HAP-1 (cell line): ENCODE results near the gene SERINC3.
"Not testable (repeated sequence)": the region's sequence is repeated elsewhere in the genome, so short reads cannot be mapped to it uniquely, and the experiment has no call there.

Experiments used
- DNase-seq, 2 experiments: peaks; one replicate each; pipeline ENCODE4 v3.0.0-alpha.2; 2016 to 2020; ENCODE audit warnings: low spot score in 2 of 2
- H3K27me3 ChIP-seq: fragments of 250-450 bp; sonication (Bioruptor Pico); 2 replicates; pipeline ENCODE4 v1.5.1; 2020; ENCODE audit warnings: low read depth, mild to moderate bottlenecking, moderate library complexity
- H3K36me3 ChIP-seq: fragments of 250-450 bp; sonication (Bioruptor Pico); replicated peaks from 2 replicates; pipeline ENCODE4 v1.5.1; 2020; ENCODE audit warnings: mild to moderate bottlenecking
- H3K4me1 ChIP-seq: fragments of 250-450 bp; sonication (Bioruptor Pico); 2 replicates; pipeline ENCODE4 v1.5.1; 2020; ENCODE audit warnings: mild to moderate bottlenecking
- H3K4me3 ChIP-seq: fragments of 250-450 bp; sonication (Bioruptor Pico); 2 replicates; pipeline ENCODE4 v1.5.1; 2020; ENCODE audit warnings: mild to moderate bottlenecking, moderate library complexity
- H3K9me3 ChIP-seq: fragments of 250-450 bp; sonication (Bioruptor Pico); 2 replicates; pipeline ENCODE4 v1.5.1; 2020; ENCODE audit warnings: mild to moderate bottlenecking, moderate library complexity
- in situ Hi-C: fragments of 300-500 bp; cut with MboI; formaldehyde crosslinking; loops from 3 replicates; pipeline ENCODE4 v1.14.3; 2020; ENCODE audit warnings: low sequenced_read_pairs, inconsistent platforms, mixed read lengths

The SERINC3 gene

DNA sequence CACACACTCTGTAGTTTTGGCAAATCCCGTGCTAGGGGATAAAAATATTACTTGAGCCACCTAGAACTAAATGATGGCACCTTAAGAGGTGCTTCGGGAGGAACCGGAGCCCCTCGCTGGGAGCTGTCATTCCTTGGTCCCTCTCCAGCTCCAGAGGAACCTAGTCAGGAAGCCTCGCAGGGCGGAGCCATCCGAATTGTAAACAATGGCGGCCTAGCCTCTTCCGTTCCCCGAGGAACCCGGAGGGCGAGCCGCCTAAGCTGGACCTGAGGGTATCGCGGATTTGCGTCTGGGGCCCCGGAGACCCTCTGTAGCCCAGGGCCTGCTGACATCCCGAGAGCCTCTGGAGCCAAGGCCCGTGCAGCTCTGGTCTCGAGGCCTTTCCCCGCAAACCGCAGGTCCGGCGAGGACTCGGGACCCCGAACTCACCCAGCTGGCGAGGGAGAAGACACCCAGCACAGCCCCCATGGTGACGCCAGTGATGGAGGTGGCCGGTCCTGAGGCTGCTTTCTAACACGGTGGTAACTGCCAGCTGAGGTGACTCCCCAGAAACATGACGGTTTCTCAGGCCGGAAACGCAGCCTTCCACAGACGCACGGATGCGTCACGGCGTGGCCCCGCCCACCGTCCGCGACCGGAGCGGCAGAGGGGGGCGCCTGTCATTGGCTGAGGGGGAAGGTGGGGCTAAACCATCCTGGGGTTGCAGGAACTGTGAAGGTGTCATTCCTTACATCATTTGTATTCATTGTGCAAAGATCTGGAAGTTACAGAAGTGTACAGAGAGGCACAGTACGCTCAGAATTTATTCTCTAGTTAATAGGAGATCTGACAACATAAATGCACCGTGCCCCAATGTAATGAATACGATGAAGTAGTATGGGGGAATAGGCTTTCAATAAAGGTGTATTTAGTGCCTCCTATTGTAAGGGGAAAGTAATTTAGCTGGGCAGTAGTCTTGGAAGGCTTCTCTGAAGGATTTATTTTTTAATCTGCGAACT lies at the start of gene SERINC3:
Gene SERINC3 (minus strand): TSS at position 587 of the 998 bp plus-strand sequence. CDS start 119 bp downstream, at position 468.
- Histone ChIP-seq H3K4me1 (peaks cover 6% of the 10 kb centered on the region), H3K4me3 (peak within 1 kb of the TSS; percentile 90), H3K9me3 (no peaks in the 10 kb centered on the region), H3K27me3 (no peaks in the 10 kb centered on the region), H3K36me3 (no peaks in the 10 kb centered on the region)
- peak; percentile 88 to 96 for DNase-seq
- in situ Hi-C loops: no loop called here

DNA sequence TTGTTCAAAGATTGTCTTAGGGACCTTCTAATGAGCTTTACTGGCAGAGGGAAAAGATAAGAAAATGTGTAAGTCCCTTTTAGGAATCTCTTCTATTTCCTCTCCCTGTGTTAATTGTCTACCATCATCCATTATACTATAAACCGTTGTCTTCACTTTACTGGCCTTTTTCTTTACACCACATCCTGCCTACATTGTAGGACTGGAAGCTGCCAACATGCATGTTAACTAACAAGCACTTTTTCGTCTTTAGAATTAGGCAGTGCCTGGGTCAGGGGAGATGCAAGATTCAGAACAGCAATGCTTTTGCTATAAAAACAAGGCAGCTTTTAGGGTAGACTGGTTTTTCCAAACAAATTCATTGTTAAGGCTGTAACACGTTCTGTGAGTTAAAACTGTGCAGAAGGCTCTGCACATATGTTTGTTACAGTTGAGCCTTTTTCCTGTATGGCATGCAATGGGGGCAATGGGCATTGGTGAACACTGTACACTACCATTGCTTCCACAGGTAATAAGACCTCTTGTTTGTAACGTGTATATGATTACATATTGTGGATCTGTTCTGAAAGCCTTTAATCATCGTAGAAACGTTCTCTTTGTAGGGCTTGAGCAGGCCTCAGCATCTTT lies 49.6 kb upstream of the SERINC3 start:
- in situ Hi-C loops: no loop called here
- H3K9me3 ChIP-seq: no peaks in the 10 kb centered on the region
- no peaks in the 10 kb centered on the region for H3K36me3 ChIP-seq
- no peaks in the 10 kb centered on the region for H3K27me3 ChIP-seq
- no peak for DNase-seq
- H3K4me3 ChIP-seq: no peak overlapping the region
- H3K4me1 ChIP-seq: no peaks in the 10 kb centered on the region

DNA sequence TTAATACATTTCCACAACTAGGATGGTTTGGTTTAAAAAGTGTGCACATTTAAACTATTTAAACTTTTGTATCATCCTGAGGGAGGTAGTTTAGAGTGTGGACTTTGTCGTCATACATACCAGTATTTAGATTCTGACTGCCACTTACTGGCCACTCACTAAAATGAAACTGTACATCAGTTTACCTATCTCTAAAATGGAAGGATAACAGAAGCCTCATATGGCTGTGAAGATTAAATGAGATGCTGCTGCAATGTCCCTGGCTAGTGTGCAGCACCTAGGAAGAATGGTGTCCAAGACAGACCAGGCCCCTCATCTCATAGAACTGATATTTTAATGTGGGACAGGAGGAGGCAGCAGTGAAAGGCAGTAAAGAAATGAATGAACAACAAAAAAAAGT lies 48.5 kb upstream of the SERINC3 start:
- H3K4me3 ChIP-seq: no peak overlapping the region
- in situ Hi-C loops: no loop called here

DNA sequence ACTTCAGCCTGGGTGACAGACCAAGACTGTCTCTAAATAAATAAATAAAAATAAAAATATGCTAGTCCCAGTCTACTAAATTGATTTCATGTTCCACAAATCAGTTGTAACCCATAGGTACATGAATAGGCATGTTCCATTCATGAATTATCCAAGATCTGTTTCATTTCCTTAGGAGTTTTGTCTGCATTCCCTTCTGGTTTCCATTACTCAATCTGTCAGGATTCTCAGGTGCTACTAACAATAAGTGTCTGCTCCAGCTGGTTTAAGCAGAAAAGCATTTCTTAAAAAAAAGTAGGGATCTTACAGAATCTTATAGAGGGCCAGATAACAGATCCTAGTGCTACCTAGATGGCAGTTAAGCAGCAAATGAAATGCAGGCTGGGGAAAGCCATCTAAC lies 44.9 kb upstream of the SERINC3 start:
- H3K4me3 ChIP-seq: no peak overlapping the region
- H3K4me1 ChIP-seq: no peaks in the 10 kb centered on the region
- no peaks in the 10 kb centered on the region for H3K27me3 ChIP-seq
- H3K9me3 ChIP-seq: no peaks in the 10 kb centered on the region
- no peaks in the 10 kb centered on the region for H3K36me3 ChIP-seq
- in situ Hi-C loops: no loop called here
- DNase-seq: no peak

More for the DNA sequence above, 48.5 kb upstream of the SERINC3 start:
- Histone ChIP-seq H3K4me1 (no peaks in the 10 kb centered on the region), H3K36me3 (no peaks in the 10 kb centered on the region), H3K27me3 (no peaks in the 10 kb centered on the region), H3K9me3 (no peaks in the 10 kb centered on the region)
- no peak for DNase-seq

DNA sequence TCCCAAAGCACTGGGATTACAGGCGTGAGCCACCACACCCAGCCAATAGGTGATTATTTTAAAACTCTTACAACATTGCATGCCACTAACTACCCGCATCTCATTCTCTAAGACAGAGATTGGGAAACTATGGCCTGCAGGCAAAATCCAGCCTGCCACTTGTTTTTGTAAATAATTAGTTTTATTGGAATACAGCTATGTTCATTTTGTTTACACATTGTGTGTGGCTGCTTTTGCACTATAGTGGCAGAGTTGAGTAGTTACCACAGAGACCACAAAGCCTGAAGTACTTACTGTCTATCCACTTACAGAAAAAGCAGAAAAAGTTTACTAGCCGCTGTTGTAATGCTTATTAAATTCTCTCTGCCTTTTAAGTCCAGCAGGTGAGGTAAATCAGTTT lies 44.1 kb upstream of the SERINC3 start:
- no peaks in the 10 kb centered on the region for H3K4me1 ChIP-seq
- H3K9me3 ChIP-seq: no peaks in the 10 kb centered on the region
- H3K27me3 ChIP-seq: no peaks in the 10 kb centered on the region
- no peak overlapping the region for H3K4me3 ChIP-seq
- H3K36me3 ChIP-seq: no peaks in the 10 kb centered on the region
- DNase-seq: no peak
- in situ Hi-C loops: no loop called here

DNA sequence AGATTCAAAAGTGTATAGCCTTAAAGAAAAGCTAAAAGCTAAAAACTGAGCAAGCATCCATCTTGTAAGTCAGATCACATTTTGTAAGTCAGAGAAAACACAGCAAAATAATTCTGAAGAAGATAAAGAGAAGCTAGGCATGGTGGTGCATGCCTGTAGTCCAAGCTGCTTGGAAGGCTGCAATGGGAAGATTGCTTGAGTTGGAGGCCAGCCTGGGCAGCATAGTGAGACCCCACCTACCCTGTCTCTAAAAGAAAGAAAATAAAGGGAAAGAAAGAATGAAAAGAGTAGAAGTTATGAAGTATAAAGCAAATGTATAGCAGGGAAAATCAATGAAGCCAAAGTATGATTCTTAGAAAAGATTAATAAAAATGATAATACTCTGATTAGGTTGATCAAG lies 40.0 kb upstream of the SERINC3 start:
- no peaks in the 10 kb centered on the region for H3K9me3 ChIP-seq
- in situ Hi-C loops: no loop called here
- no peaks in the 10 kb centered on the region for H3K27me3 ChIP-seq
- H3K36me3 ChIP-seq: no peaks in the 10 kb centered on the region
- no peak for DNase-seq
- no peaks in the 10 kb centered on the region for H3K4me1 ChIP-seq
- no peak overlapping the region for H3K4me3 ChIP-seq

DNA sequence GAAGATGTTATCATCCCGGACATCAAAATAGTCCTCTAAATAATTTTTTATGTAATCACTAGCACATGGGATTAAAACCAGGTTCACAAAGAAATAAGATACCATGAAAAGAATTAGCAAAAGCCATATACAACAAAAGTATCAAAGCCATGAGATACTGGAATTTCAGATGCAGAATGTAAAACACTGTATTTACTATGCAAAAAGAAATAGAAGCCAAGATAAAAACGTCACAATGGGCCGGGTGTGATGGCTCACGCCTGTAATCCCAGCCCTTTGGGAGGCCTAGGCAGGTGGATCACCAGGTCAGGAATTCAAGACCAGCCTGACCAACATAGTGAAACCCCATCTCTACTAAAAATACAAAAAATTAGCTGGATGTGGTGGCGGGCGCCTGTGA lies 38.9 kb upstream of the SERINC3 start:
- DNase-seq, H3K9me3 ChIP-seq, H3K36me3 ChIP-seq, in situ Hi-C loops, H3K4me3 ChIP-seq, H3K4me1 ChIP-seq, H3K27me3 ChIP-seq: not testable (repeated sequence)

DNA sequence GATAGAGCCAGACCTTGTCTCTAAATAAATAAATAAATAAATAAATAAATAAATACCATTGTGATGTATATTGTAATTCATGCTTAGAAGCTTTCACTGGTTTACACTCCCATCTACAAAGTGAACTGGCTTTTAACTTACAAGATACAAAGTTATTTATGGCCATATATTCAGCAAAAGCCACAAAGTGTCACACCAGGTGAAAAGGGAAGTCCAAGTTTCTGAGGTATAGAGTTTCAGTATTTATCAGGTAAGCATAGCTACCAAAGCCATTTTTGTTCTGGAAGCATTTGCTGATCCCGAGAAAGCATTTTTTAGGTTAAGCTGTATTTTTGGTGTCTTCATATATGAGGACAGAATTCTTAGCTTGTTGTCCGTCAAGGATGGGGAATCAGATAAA lies 38.4 kb upstream of the SERINC3 start:
- no peaks in the 10 kb centered on the region for H3K9me3 ChIP-seq
- in situ Hi-C loops: no loop called here

DNA sequence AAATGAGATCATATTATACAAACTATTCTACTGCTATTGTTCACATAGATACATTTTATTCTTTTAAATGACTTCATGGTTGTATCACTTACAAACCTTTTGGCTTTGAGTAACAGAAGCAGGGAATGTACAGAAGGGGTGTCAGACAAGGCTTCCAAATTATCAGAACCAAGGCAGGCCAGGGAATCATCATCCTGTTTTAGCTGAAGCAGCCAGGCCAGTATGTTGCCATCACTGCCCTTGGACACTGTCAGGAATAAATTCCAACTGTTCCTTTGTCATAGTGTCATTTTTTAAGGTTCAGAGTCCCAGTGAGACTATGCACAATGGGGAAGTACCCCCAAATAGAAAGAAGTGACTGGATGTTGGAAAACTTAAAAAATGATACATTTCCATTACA lies 37.4 kb upstream of the SERINC3 start:
- Histone ChIP-seq H3K9me3 (no peaks in the 10 kb centered on the region), H3K27me3 (no peaks in the 10 kb centered on the region), H3K4me3 (no peak overlapping the region), H3K36me3 (no peaks in the 10 kb centered on the region), H3K4me1 (no peaks in the 10 kb centered on the region)
- DNase-seq: no peak
- in situ Hi-C loops: no loop called here

More for the DNA sequence above, 38.4 kb upstream of the SERINC3 start:
- H3K4me3 ChIP-seq: no peak overlapping the region
- no peaks in the 10 kb centered on the region for H3K36me3 ChIP-seq
- no peaks in the 10 kb centered on the region for H3K27me3 ChIP-seq
- H3K4me1 ChIP-seq: no peaks in the 10 kb centered on the region
- DNase-seq: no peak

DNA sequence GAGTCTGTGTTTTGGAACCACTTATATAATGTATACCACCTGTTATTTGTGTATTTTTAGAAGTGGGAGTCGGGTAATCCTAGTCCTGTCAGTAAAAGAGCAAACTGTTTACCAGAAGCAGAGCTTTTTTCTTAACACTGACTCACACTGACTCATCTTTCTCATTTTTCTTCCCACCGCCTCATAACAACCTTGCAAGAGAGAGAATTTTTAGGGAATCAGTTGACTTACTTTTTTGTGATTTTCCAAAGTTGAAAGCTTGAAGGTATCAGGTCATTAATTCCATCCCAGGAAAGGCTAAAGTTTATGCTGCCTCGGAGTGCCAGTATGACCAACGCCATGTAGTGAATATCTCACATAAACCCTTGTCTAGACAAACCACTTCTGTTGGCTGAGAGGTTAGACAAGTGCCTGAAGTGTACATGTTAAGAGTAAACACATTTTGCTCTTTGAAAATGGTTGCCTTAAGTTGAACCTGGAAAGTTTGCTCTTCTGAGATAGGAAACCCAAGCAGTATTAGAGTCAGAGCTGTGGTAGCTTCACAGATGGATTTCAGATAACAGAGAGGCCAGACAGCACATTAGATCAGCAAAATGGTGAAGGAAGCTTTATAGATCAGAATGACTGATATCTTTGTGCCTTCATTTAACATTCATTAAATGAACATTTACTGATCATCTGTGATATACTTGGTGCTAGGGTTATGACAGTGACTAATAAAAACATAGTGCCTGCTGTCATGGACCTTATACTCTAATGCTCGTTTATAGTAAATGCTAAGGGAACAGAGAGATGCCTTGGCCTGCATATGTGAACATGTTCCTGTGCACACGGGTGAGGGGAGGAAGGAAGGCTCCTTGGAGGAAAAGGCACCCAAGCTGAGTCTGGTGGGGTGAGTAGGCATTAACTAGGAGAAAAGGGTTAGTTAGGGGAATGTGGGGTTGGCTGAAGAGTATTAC lies 31.4 kb upstream of the SERINC3 start:
- Histone ChIP-seq H3K9me3 (no peaks in the 10 kb centered on the region), H3K27me3 (no peaks in the 10 kb centered on the region), H3K4me1 (peaks cover 4% of the 10 kb centered on the region; the same call in 1 of the 2 replicates), H3K36me3 (no peaks in the 10 kb centered on the region), H3K4me3 (no peak overlapping the region)
- in situ Hi-C loops: no loop called here
- no peak for DNase-seq

DNA sequence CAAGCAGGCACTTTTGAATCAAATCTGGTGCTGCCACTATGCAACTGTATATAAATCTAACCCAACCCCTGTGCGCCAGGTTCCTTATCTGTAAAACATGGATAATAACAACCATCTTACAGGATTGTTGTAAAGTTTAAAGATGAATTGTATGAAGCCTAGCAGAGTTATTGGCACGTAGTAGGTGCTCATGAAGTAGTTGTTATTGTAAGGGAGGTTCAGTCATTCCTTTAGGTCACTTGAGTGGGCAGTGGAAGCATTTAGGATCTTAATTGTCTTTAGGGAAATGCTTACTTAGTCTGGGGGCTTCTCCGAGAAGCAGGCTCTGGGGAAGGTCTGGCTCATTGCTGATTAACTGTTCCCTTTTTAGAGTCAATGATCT lies 30.7 kb upstream of the SERINC3 start:
- peaks cover 6% of the 10 kb centered on the region; the same call in 1 of the 2 replicates for H3K4me1 ChIP-seq
- H3K9me3 ChIP-seq: no peaks in the 10 kb centered on the region
- H3K4me3 ChIP-seq: no peak overlapping the region
- DNase-seq: no peak
- in situ Hi-C loops: no loop called here
- H3K27me3 ChIP-seq: no peaks in the 10 kb centered on the region
- no peaks in the 10 kb centered on the region for H3K36me3 ChIP-seq

DNA sequence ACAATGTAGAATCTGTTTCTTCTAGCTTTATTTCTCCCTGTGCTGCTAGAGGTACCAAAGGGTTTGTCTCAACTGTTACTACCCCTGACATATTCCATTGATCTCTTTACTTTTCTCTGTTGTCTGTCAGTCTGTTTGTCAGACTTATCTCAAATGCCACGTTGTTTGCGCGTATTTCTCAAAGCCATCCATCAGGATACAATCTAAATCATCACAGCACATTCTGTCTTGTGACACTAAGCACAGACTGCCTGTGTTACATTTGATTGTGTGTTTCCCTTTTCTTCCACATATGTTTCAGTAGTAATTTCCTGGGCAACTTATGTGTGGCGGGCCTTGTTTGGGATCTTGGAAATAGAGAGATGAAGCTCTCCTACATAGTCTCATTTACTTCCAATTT lies 30.2 kb upstream of the SERINC3 start:
- in situ Hi-C loops: no loop called here
- Histone ChIP-seq H3K4me1 (peaks cover 6% of the 10 kb centered on the region; the same call in 1 of the 2 replicates), H3K9me3 (no peaks in the 10 kb centered on the region), H3K36me3 (no peaks in the 10 kb centered on the region), H3K27me3 (no peaks in the 10 kb centered on the region), H3K4me3 (no peak overlapping the region)
- DNase-seq: no peak

DNA sequence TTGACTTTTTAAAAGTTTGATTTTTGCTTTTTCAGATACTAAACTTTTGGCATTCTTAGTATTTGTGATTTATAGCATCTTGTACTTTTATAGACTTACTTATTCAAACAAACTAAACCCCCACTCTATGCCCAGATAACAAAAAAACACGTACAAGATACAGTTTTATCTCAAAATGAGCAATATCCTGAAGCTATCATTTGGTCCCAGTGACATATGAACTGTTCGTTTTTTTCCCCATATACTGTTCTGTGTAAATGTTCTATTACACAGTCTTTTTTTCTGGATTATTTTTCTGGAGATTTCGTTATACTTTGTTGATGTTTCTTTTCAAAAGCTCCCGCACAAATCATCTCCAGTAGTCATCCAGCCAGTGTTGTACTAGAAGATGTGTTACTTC lies 27.3 kb upstream of the SERINC3 start:
- in situ Hi-C loops: no loop called here
- H3K27me3 ChIP-seq: no peaks in the 10 kb centered on the region
- H3K36me3 ChIP-seq: no peaks in the 10 kb centered on the region
- H3K9me3 ChIP-seq: no peaks in the 10 kb centered on the region
- H3K4me1 ChIP-seq: peaks cover 6% of the 10 kb centered on the region; the same call in 1 of the 2 replicates
- no peak for DNase-seq
- no peak overlapping the region for H3K4me3 ChIP-seq
